C4-2B (cell line): ENCODE results near the gene GRIN1.

Experiments used
- CTCF ChIP-seq: fragments of 450-650 bp; conservative IDR thresholded peaks from 2 replicates; pipeline ENCODE4 v1.5.1; 2017; ENCODE audit warnings: mild to moderate bottlenecking
- ZFX ChIP-seq: fragments of 450-650 bp; IDR thresholded peaks from 2 replicates; pipeline ENCODE4 v1.6.1; 2017

DNA sequence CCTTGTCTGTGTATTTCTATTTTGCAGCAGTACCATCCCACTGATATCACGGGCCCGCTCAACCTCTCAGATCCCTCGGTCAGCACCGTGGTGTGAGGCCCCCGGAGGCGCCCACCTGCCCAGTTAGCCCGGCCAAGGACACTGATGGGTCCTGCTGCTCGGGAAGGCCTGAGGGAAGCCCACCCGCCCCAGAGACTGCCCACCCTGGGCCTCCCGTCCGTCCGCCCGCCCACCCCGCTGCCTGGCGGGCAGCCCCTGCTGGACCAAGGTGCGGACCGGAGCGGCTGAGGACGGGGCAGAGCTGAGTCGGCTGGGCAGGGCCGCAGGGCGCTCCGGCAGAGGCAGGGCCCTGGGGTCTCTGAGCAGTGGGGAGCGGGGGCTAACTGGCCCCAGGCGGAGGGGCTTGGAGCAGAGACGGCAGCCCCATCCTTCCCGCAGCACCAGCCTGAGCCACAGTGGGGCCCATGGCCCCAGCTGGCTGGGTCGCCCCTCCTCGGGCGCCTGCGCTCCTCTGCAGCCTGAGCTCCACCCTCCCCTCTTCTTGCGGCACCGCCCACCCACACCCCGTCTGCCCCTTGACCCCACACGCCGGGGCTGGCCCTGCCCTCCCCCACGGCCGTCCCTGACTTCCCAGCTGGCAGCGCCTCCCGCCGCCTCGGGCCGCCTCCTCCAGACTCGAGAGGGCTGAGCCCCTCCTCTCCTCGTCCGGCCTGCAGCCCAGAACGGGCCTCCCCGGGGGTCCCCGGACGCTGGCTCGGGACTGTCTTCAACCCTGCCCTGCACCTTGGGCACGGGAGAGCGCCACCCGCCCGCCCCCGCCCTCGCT lies 29.0 kb downstream of the GRIN1 start:
- no peak for TF ChIP-seq CTCF
- no peak for TF ChIP-seq ZFX
